Esophagus (tissue), 2 donors: ENCODE results near the gene BORCS6. TPM values are rescaled to one million over a fixed set of nuclear protein-coding genes. Genes with fewer than 3 reads are reported as not detected.

ENCODE experiments used
- polyA plus RNA-seq, 2 donors: library from polyadenylated mRNA; stranded (reverse); fragments of 200-250 nt; gene quantifications; one replicate each; pipeline ENCODE4 v1.2.3, GENCODE V29; 2013
- donor health status: healthy with polysubstance abuse.
- donor health status: Bipolar disorder and iron deficiency.

The BORCS6 gene
- polyA plus RNA-seq, 2 donors = 3.3 to 8.2 TPM

Other genes starting within 250 kb of the BORCS6 start
- under 1 TPM; 0.19 to 0.59 TPM for gene GUCY2D, start 187.6 kb downstream of the BORCS6 start, polyA plus RNA-seq
- gene ALOX15B, start 151.1 kb downstream of the BORCS6 start, polyA plus RNA-seq = 10 to 100 TPM; 22.8 to 24.7 TPM
- gene ALOX12B, start 102.5 kb downstream of the BORCS6 start, polyA plus RNA-seq = 1 to 10 TPM; 2.4 to 5.2 TPM
- 1 to 10 TPM in 1 of 2 donors, under 1 TPM in 1; 0.43 to 1.7 TPM for gene ALOXE3, start 71.7 kb downstream of the BORCS6 start, polyA plus RNA-seq
- under 1 TPM; 0.15 to 0.24 TPM for gene HES7, start 66.1 kb downstream of the BORCS6 start, polyA plus RNA-seq
- 10 to 100 TPM; 44.7 to 85.2 TPM for gene PER1, start 37.8 kb downstream of the BORCS6 start, polyA plus RNA-seq
- gene VAMP2, start 27.2 kb downstream of the BORCS6 start, polyA plus RNA-seq = 10 to 100 TPM; 21.9 to 22.4 TPM
- 1 to 10 TPM; 5.6 to 8.9 TPM for gene TMEM107, start 13.8 kb downstream of the BORCS6 start, polyA plus RNA-seq
- gene AURKB, start 20.4 kb upstream of the BORCS6 start, polyA plus RNA-seq = 10 to 100 TPM; 25.3 to 28.3 TPM
- gene CTC1, start 57.9 kb upstream of the BORCS6 start, polyA plus RNA-seq = 10 to 100 TPM in 1 of 2 donors, 1 to 10 TPM in 1; 7.3 to 20.5 TPM
- gene PFAS, start 59.1 kb upstream of the BORCS6 start, polyA plus RNA-seq = 10 to 100 TPM in 1 of 2 donors, 1 to 10 TPM in 1; 8.1 to 16.2 TPM
- 10 to 100 TPM in 1 of 2 donors, 1 to 10 TPM in 1; 9.9 to 17.8 TPM for gene RANGRF, start 98.5 kb upstream of the BORCS6 start, polyA plus RNA-seq
- 1 to 10 TPM; 2.7 to 6.6 TPM for gene SLC25A35, start 105.2 kb upstream of the BORCS6 start, polyA plus RNA-seq
- gene ARHGEF15, start 120.1 kb upstream of the BORCS6 start, polyA plus RNA-seq = 1 to 10 TPM; 3.6 to 4.4 TPM
- under 1 TPM; 0.27 to 0.41 TPM for gene ODF4, start 149.7 kb upstream of the BORCS6 start, polyA plus RNA-seq
- gene RPL26, start 193.0 kb upstream of the BORCS6 start, polyA plus RNA-seq = 1,000 to 10,000 TPM; 2,120 to 4,250 TPM
- gene RNF222, start 207.6 kb upstream of the BORCS6 start, polyA plus RNA-seq = 10 to 100 TPM; 14.0 to 18.4 TPM
- gene NDEL1, start 245.7 kb upstream of the BORCS6 start, polyA plus RNA-seq = 10 to 100 TPM; 34.7 to 46.5 TPM